K562 (cell line): ENCODE measurements around the gene TICAM1. TPM values are rescaled to one million over a fixed set of nuclear protein-coding genes. Genes with fewer than 3 reads are reported as not detected.

Source experiments
- ATAC-seq: fragments of 200-7000 bp; cut with Tn5 transposase; 3 replicates; pipeline ENCODE4 v1.9.1; 2020; ENCODE audit warnings: moderate library complexity
- BruUV-seq: library from RNA; stranded (reverse); fragments of 400-500 nt; replicated peaks from 2 replicates; lab custom pipeline; 2021; lab: Mats Ljungman, UMichigan
- CTCF ChIA-PET: fragments of 300-600 bp; formaldehyde crosslinking; extraction: SDS; loops from one replicate; lab custom pipeline; 2021; ENCODE audit warnings: low intra/inter-chr PET ratio; lab: Yijun Ruan, JAX
- POLR2A ChIA-PET: fragments of 300-600, 350-650 bp; sonication (Branson Sonifier 250); formaldehyde crosslinking; extraction: SDS; loops from one replicate; lab custom pipeline; 2021; ENCODE audit warnings: antibody characterized with exemption, inconsistent platforms; lab: Yijun Ruan, JAX
- DNase-seq, 4 experiments: peaks; one replicate each; pipeline versions ENCODE4 v3.0.0 to v3.0.0-alpha.2; 2011 to 2018; ENCODE audit warnings: low spot score in 3 of 4, mixed read lengths in 3 of 4; ENCODE audit errors: extremely low read depth in 1 of 4
- FAIRE-seq: peaks from 2 replicates; lab custom pipeline; 2011; peaks lifted over from hg19 to GRCh38; lab: Jason Lieb, UNC
- H2AFZ ChIP-seq: 2 replicates; pipeline ENCODE4 v1.6.0; 2011; ENCODE audit warnings: low read depth, low read length, control low read depth, inconsistent platforms
- H3K27ac ChIP-seq: fragments of 200-600 bp; 3 replicates; pipeline ENCODE4 v1.8.0; 2011; ENCODE audit warnings: low read depth, mild to moderate bottlenecking, control low read depth, inconsistent platforms, low read length, moderate library complexity, mixed read lengths; ENCODE audit errors: extremely low read depth
- H3K27me3 ChIP-seq, 2 experiments: fragments of 300-600 bp in 1 of 2; 2 replicates in 1 of 2; 3 replicates in 1 of 2; pipeline versions ENCODE4 v1.6.0 to v1.8.0; 2011; ENCODE audit warnings: inconsistent platforms in 2 of 2, low read length in 2 of 2, mild to moderate bottlenecking in 1 of 2, mixed read lengths in 1 of 2, moderate library complexity in 1 of 2; ENCODE audit not compliant: control insufficient read depth in 2 of 2, insufficient read depth in 2 of 2
- H3K36me3 ChIP-seq: fragments of 300-600 bp; 3 replicates; pipeline ENCODE4 v1.8.0; 2011; ENCODE audit warnings: mild to moderate bottlenecking, low read length, inconsistent platforms; ENCODE audit not compliant: control insufficient read depth, insufficient read depth
- H3K4me1 ChIP-seq, 2 experiments: fragments of 200-600 bp in 1 of 2; replicated peaks in 1 of 2; 2 replicates in 1 of 2; 3 replicates in 1 of 2; pipeline versions ENCODE4 v1.5.1 to v1.8.0; 2011; ENCODE audit warnings: inconsistent platforms in 2 of 2, low read length in 2 of 2, mild to moderate bottlenecking in 1 of 2, mixed read lengths in 1 of 2, moderate library complexity in 1 of 2; ENCODE audit not compliant: control insufficient read depth in 2 of 2, insufficient read depth in 2 of 2
- H3K4me2 ChIP-seq: 2 replicates; pipeline ENCODE4 v1.6.1; 2011; ENCODE audit warnings: low read length, control low read depth, inconsistent platforms, mixed read lengths; ENCODE audit not compliant: insufficient read depth
- H3K4me3 ChIP-seq: fragments of 200-600 bp; sonication (generic), shearing (Covaris generic); 2 replicates; pipeline ENCODE4 v1.5.1; 2016; ENCODE audit warnings: control low read depth, inconsistent platforms
- H3K79me2 ChIP-seq: fragments of 200-600 bp; 3 replicates; pipeline ENCODE4 v1.8.0; 2011; ENCODE audit warnings: low read length, inconsistent platforms; ENCODE audit not compliant: control insufficient read depth, insufficient read depth
- H3K9ac ChIP-seq, 2 experiments: 2 replicates each; pipeline versions ENCODE4 v1.6.0 to v1.6.1; 2011; ENCODE audit warnings: low read depth in 2 of 2, low read length in 2 of 2, control low read depth in 1 of 2, inconsistent platforms in 1 of 2, mild to moderate bottlenecking in 1 of 2, mixed read lengths in 1 of 2; ENCODE audit not compliant: insufficient read depth in 1 of 2
- H3K9me1 ChIP-seq: one replicate; pipeline ENCODE4 v1.6.0; 2011; ENCODE audit warnings: inconsistent platforms, mild to moderate bottlenecking, low read length, moderate library complexity; ENCODE audit not compliant: control insufficient read depth, insufficient read depth
- H3K9me3 ChIP-seq: replicated peaks from 2 replicates; pipeline ENCODE4 v1.5.1; 2011; ENCODE audit warnings: low read depth, low read length, inconsistent platforms; ENCODE audit not compliant: control insufficient read depth, insufficient read depth
- H4K20me1 ChIP-seq: replicated peaks from 2 replicates; pipeline ENCODE4 v1.6.1; 2011; ENCODE audit warnings: low read length, inconsistent platforms, mixed read lengths; ENCODE audit not compliant: control insufficient read depth, insufficient read depth
- MBD2 ChIP-seq: sonication (generic); IDR thresholded peaks from 2 replicates; pipeline ENCODE4 v1.6.1; 2016; ENCODE audit warnings: low read depth, borderline replicate concordance
- ZBTB33 ChIP-seq: sonication (generic); formaldehyde crosslinking; IDR thresholded peaks from 2 replicates; pipeline ENCODE4 v1.8.1; 2023; ENCODE audit warnings: mild to moderate bottlenecking, missing genetic modification reagents
- WGBS: fragments of 100-300 bp; shearing (Covaris generic); methylation state at CpG from one replicate; pipeline ENCODE4 v1.1.6; 2016; ENCODE audit warnings: low coverage, mixed read lengths; ENCODE audit not compliant: insufficient coverage; ENCODE audit errors: missing lambda C conversion rate; 5-methylcytosine and 5-hydroxymethylcytosine counted together
- in situ Hi-C: fragments of 300-500 bp; cut with MboI; formaldehyde crosslinking; loops from 4 replicates; pipeline ENCODE4 v1.15.0; 2018; ENCODE audit warnings: inconsistent platforms, mixed read lengths
- intact Hi-C: fragments of 100-400 bp; cut with micrococcal nuclease; formaldehyde crosslinking; loops from 2 replicates; pipeline ENCODE4 v1.14.2; 2022
- polyA plus RNA-seq, 8 experiments: library from polyadenylated mRNA; depleted of rRNA in 4 of 8; stranded (reverse) in 5 of 8; unstranded in 3 of 8; fragments of >200 nt; fragmentation: Nextera tagmentation in 2 of 8; fragmentation: Illumina TruSeq in 1 of 8; extraction: Ambion mirVana in 2 of 8; extraction: Trizol in 1 of 8; gene quantifications; 2 replicates each; pipeline versions ENCODE4 v1.2.1 to v1.2.3, GENCODE V29; 2011 to 2014; ENCODE audit warnings: inconsistent platforms in 1 of 8, missing spikeins in 1 of 8
- total RNA-seq, 7 experiments: library from RNA; depleted of rRNA in 6 of 7; stranded (reverse); fragments of >200 nt in 6 of 7; fragmentation: Illumina TruSeq in 2 of 7; extraction: Trizol in 2 of 7; gene quantifications; 2 replicates each; pipeline versions ENCODE4 v1.2.1 to v1.2.3, GENCODE V29; 2011 to 2021; ENCODE audit warnings: low replicate concordance in 1 of 7
- TF ChIP-seq, protein P1 (sequence below): sonication (generic); formaldehyde crosslinking; IDR thresholded peaks from 2 replicates; pipeline ENCODE4 v1.8.1; 2023; ENCODE audit warnings: mild to moderate bottlenecking, missing genetic modification reagents, moderate library complexity

Gene TICAM1
- total and polyA plus RNA-seq, 9 of the 15 experiments (the other 6 are each of a cell fraction or from before 2014, with no cell fraction given), result 0.07 to 11.6 (median 1.5) TPM

- peak; percentile 51; the same call in 1 of the 2 replicates for TF ChIP-seq ZBTB33 (CRISPR knock-in tag)
- TF ChIP-seq, protein P1, sequence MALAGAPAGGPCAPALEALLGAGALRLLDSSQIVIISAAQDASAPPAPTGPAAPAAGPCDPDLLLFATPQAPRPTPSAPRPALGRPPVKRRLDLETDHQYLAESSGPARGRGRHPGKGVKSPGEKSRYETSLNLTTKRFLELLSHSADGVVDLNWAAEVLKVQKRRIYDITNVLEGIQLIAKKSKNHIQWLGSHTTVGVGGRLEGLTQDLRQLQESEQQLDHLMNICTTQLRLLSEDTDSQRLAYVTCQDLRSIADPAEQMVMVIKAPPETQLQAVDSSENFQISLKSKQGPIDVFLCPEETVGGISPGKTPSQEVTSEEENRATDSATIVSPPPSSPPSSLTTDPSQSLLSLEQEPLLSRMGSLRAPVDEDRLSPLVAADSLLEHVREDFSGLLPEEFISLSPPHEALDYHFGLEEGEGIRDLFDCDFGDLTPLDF (CRISPR knock-in tag), result no peak
- no peak for TF ChIP-seq MBD2
- TF ChIP-seq, all 486 proteins: peak for 1
- no peak overlapping the region for H3K4me2 ChIP-seq
- WGBS, result 79% methylated on average over 11 of the region's 16 CpGs
- H3K27ac ChIP-seq, result no peak overlapping the region
- no peak overlapping the region for H2AFZ ChIP-seq
- H3K4me3 ChIP-seq, result no peak overlapping the region
- intact Hi-C loops (no loop called here), in situ Hi-C loops (no loop called here)
- CTCF ChIA-PET, result no interaction called here
- H3K9me1 ChIP-seq, result no peaks in the 10 kb centered on the region
- peaks cover 31% of the 10 kb centered on the region for H3K79me2 ChIP-seq
- H3K36me3 ChIP-seq, result peaks cover 3% of the 10 kb centered on the region; the same call in 1 of the 3 replicates
- ATAC-seq (no peak), FAIRE-seq (no peak), DNase-seq (peak in 2 of 4 experiments; percentile 6)
- H3K4me1 ChIP-seq, result peaks cover 7 to 15% of the 10 kb centered on the region in 2 experiments; a peak in 4 of 5 replicates
- no peaks in the 10 kb centered on the region; the same call in 1 of the 2 replicates for H3K9me3 ChIP-seq
- POLR2A ChIA-PET, result interaction anchor here (0.6 to 2.8 kb wide), 3 partner anchors 9 to 189 kb away, joined by 3 to 7 read pairs (median 3); no protein-coding TSS in a partner anchor
- no peaks in the 10 kb centered on the region for H3K27me3 ChIP-seq
- no TSS peak for BruUV-seq
- H3K9ac ChIP-seq, result peak overlapping the region in 1 of 2 experiments; percentile 71; a peak in 2 of 4 replicates
- no peaks in the 10 kb centered on the region for H4K20me1 ChIP-seq
These were observed 2.4 kb downstream of the TICAM1 start for GRCh38 chr19:4829001-4829712.
